Gastrocnemius medialis (tissue), 4 donors: ENCODE measurements around the gene GDF10. TPM values are rescaled to one million over a fixed set of nuclear protein-coding genes. Genes with fewer than 3 reads are reported as not detected.

Experiments used
- ATAC-seq, 2 donors: fragments of 150-250 bp; one replicate each; pipeline ENCODE4 v1.9.1; 2016
- DNase-seq, 2 donors: peaks; one replicate each; pipeline ENCODE4 v3.0.0-alpha.2; 2019
- H3K27ac ChIP-seq, 4 donors: fragments of 200-600 bp; sonication (generic); 1 replicate in 1 of 4; 2 replicates in 3 of 4; pipeline ENCODE4 v1.5.1; 2016 to 2018; ENCODE audit warnings: mild to moderate bottlenecking in 2 of 4, moderate library complexity in 1 of 4
- H3K27me3 ChIP-seq, 3 donors: fragments of 200-600 bp; sonication (generic) in 2 of 3; 1 replicate in 1 of 3; 2 replicates in 2 of 3; pipeline versions ENCODE4 v1.5.1 to v1.6.0; 2016 to 2019; ENCODE audit warnings: mild to moderate bottlenecking in 1 of 3, moderate library complexity in 1 of 3
- H3K36me3 ChIP-seq, 2 donors: fragments of 200-600 bp; sonication (generic) in 1 of 2; one replicate each; pipeline ENCODE4 v1.5.1; 2017 to 2018
- H3K4me1 ChIP-seq, 2 donors: fragments of 200-600 bp; sonication (generic) in 1 of 2; one replicate each; pipeline ENCODE4 v1.5.1; 2016 to 2017; ENCODE audit warnings: mild to moderate bottlenecking in 2 of 2
- H3K4me3 ChIP-seq, 4 donors: fragments of 200-600 bp; sonication (generic) in 3 of 4; 1 replicate in 1 of 4; 2 replicates in 3 of 4; pipeline ENCODE4 v1.5.1; 2016 to 2019; ENCODE audit warnings: mild to moderate bottlenecking in 2 of 4
- H3K9me3 ChIP-seq, 3 donors: fragments of 200-600 bp; sonication (generic) in 2 of 3; 1 replicate in 1 of 3; 2 replicates in 2 of 3; pipeline ENCODE4 v1.5.1; 2016 to 2019
- POLR2A ChIP-seq, 2 donors: fragments of 450-650 bp; IDR thresholded peaks; one replicate each; pipeline ENCODE4 v1.6.1; 2017; ENCODE audit warnings: antibody characterized with exemption in 2 of 2, mild to moderate bottlenecking in 2 of 2, moderate library complexity in 2 of 2
- in situ Hi-C, 4 donors: fragments of 200-750 bp; cut with MboI; loops; one replicate each; pipeline versions ENCODE4 v1.15.0 to v1.8.0; 2017; ENCODE audit warnings: low sequenced_read_pairs in 4 of 4
- intact Hi-C: fragments of 100-400 bp; cut with DNase I; formaldehyde crosslinking; loops from one replicate; pipeline ENCODE4 v1.15.1; 2023; ENCODE audit warnings: low total_unique reads
- total RNA-seq, 4 donors: library from RNA; depleted of rRNA; stranded (reverse); fragments of >200 nt; gene quantifications; one replicate each; pipeline versions ENCODE4 v1.1.0 to v1.2.3, GENCODE V29; 2016
- TF ChIP-seq, protein P1 (sequence below), 5 experiments: fragments of 450-650 bp in 3 of 5; fragments of 200-600 bp in 2 of 5; sonication (generic) in 2 of 5; IDR thresholded peaks in 4 of 5; conservative IDR thresholded peaks in 1 of 5; 1 replicate in 4 of 5; 2 replicates in 1 of 5; pipeline ENCODE4 v1.5.1; 2016 to 2019; ENCODE audit warnings: antibody characterized with exemption in 5 of 5, mild to moderate bottlenecking in 3 of 5, moderate library complexity in 3 of 5

GDF10 gene
- total RNA-seq, 4 donors from 2014 or later: 0.20 to 0.72 (median 0.36) TPM

DNA sequence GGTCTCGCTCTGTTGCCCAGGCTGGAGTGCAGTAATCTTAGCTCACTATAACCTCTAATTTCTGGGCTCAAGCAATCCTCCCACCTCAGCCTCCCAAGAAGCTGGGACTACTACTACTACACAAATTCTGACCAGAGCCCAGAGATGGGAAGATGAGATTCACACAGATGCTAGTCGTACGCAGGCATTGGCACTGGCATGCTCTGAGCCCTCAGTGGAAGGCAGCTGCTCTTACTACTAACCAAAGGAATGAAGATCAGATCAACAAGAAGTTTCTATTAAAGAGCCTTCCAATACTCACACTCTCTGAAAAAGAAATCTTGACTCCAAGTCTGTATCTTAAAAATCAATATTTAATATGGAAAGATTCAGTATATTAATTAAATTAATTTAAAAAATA is 32.9 kb downstream of the GDF10 start:
- Histone ChIP-seq H3K27me3 (no peaks in the 10 kb centered on the region), H3K27ac (no peak overlapping the region), H3K36me3 (no peaks in the 10 kb centered on the region), H3K4me1 (no peaks in the 10 kb centered on the region), H3K4me3 (no peak overlapping the region), H3K9me3 (no peaks in the 10 kb centered on the region)
- in situ Hi-C loops: no loop called here
- DNase-seq (no peak), ATAC-seq (no peak)
- TF ChIP-seq, protein P1, sequence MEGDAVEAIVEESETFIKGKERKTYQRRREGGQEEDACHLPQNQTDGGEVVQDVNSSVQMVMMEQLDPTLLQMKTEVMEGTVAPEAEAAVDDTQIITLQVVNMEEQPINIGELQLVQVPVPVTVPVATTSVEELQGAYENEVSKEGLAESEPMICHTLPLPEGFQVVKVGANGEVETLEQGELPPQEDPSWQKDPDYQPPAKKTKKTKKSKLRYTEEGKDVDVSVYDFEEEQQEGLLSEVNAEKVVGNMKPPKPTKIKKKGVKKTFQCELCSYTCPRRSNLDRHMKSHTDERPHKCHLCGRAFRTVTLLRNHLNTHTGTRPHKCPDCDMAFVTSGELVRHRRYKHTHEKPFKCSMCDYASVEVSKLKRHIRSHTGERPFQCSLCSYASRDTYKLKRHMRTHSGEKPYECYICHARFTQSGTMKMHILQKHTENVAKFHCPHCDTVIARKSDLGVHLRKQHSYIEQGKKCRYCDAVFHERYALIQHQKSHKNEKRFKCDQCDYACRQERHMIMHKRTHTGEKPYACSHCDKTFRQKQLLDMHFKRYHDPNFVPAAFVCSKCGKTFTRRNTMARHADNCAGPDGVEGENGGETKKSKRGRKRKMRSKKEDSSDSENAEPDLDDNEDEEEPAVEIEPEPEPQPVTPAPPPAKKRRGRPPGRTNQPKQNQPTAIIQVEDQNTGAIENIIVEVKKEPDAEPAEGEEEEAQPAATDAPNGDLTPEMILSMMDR (IDR thresholded peaks at IDR 0.05 in 4 of 5, conservative IDR thresholded peaks at IDR 0.05 in 1 of 5): no peak
- TF ChIP-seq POLR2A (IDR thresholded peaks at IDR 0.05): no peak
- intact Hi-C loops: no loop called here

GRCh38 chr10:47333532-47333931 is 33.5 kb downstream of the GDF10 start:
- DNase-seq: no peak
- Histone ChIP-seq H3K27ac (no peak overlapping the region), H3K4me3 (no peak overlapping the region), H3K27me3 (no peaks in the 10 kb centered on the region), H3K9me3 (no peaks in the 10 kb centered on the region), H3K4me1 (no peaks in the 10 kb centered on the region), H3K36me3 (no peaks in the 10 kb centered on the region)
- in situ Hi-C loops: no loop called here
- ATAC-seq: no peak
- TF ChIP-seq, protein P1 (IDR thresholded peaks at IDR 0.05 in 4 of 5, conservative IDR thresholded peaks at IDR 0.05 in 1 of 5): no peak
- TF ChIP-seq POLR2A (IDR thresholded peaks at IDR 0.05): no peak
- intact Hi-C loops: no loop called here

GRCh38 chr10:47334466-47335295 is 34.7 kb downstream of the GDF10 start:
- TF ChIP-seq POLR2A (IDR thresholded peaks at IDR 0.05): no peak
- TF ChIP-seq, protein P1 (IDR thresholded peaks at IDR 0.05 in 4 of 5, conservative IDR thresholded peaks at IDR 0.05 in 1 of 5): no peak
- DNase-seq: no peak

DNA sequence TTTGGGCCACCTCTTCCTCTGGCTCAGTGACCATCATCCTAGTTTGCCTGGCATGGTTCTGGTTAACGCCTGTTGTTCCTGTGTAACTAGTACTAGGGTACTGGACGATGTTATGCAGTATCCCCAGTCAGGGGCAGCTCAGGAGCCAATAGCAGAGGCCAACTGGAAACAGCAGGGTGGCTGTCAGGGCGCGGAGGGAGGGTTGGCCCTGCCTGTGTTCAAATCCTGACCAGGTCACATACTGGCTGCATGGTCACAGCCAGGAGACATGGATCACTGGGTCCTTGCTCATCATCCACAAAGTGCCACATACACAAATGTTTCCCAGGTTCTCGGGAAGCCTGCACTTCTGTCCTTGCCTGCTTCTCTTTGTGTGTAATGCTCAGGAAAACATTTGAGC is 35.9 kb downstream of the GDF10 start:
- intact Hi-C loops (no loop called here), in situ Hi-C loops (no loop called here)
- TF ChIP-seq POLR2A (IDR thresholded peaks at IDR 0.05): no peak
- TF ChIP-seq, protein P1 (IDR thresholded peaks at IDR 0.05 in 4 of 5, conservative IDR thresholded peaks at IDR 0.05 in 1 of 5): no peak
- H3K27me3 ChIP-seq: no peaks in the 10 kb centered on the region
- H3K4me1 ChIP-seq: no peaks in the 10 kb centered on the region
- no peak overlapping the region for H3K27ac ChIP-seq
- no peaks in the 10 kb centered on the region for H3K36me3 ChIP-seq
- DNase-seq (no peak), ATAC-seq (no peak)
- H3K9me3 ChIP-seq: no peaks in the 10 kb centered on the region
- no peak overlapping the region for H3K4me3 ChIP-seq

More at GRCh38 chr10:47334466-47335295, 34.7 kb downstream of the GDF10 start:
- no peak for ATAC-seq
- H3K4me1 ChIP-seq: no peaks in the 10 kb centered on the region
- H3K4me3 ChIP-seq: no peak overlapping the region
- no peak overlapping the region for H3K27ac ChIP-seq
- intact Hi-C loops: no loop called here
- no peaks in the 10 kb centered on the region for H3K9me3 ChIP-seq
- no peaks in the 10 kb centered on the region for H3K36me3 ChIP-seq
- H3K27me3 ChIP-seq: no peaks in the 10 kb centered on the region
- in situ Hi-C loops: no loop called here
